SW 1271 (cell line): ENCODE measurements around the gene WSCD1.

ENCODE experiments used
- DNase-seq, 2 experiments: peaks; one replicate each; lab custom pipeline; 2025; lab: John Stamatoyannopoulos, UW

The WSCD1 gene

GRCh38 chr17:6108382-6108781 lies 38.2 kb downstream of the WSCD1 start:
- DNase-seq: no peak

GRCh38 chr17:6108987-6109386 lies 38.8 kb downstream of the WSCD1 start:
- DNase-seq: no peak

GRCh38 chr17:6109536-6109935 lies 39.4 kb downstream of the WSCD1 start:
- DNase-seq: no peak

- no peak for DNase-seq
These were observed 39.9 kb downstream of the WSCD1 start for GRCh38 chr17:6110088-6110487.

GRCh38 chr17:6110592-6110991 lies 40.4 kb downstream of the WSCD1 start:
- DNase-seq: no peak

GRCh38 chr17:6120351-6120750 lies 50.2 kb downstream of the WSCD1 start:
- DNase-seq: no peak

- DNase-seq: no peak
These were observed 54.7 kb downstream of the WSCD1 start for GRCh38 chr17:6124856-6125255.

GRCh38 chr17:6126768-6127167 lies 56.6 kb downstream of the WSCD1 start:
- no peak for DNase-seq

- no peak for DNase-seq
These were observed 64.5 kb downstream of the WSCD1 start for GRCh38 chr17:6134721-6135120.

GRCh38 chr17:6135236-6135635 lies 65.1 kb downstream of the WSCD1 start:
- DNase-seq: no peak

GRCh38 chr17:6135996-6136395 lies 65.8 kb downstream of the WSCD1 start:
- no peak for DNase-seq

GRCh38 chr17:6137716-6138502 lies 67.7 kb downstream of the WSCD1 start:
- no peak for DNase-seq

GRCh38 chr17:6138761-6139446 lies 68.7 kb downstream of the WSCD1 start:
- no peak for DNase-seq

- no peak for DNase-seq
These were observed 69.3 kb downstream of the WSCD1 start for GRCh38 chr17:6139447-6139832.

- no peak for DNase-seq
These were observed 70.0 kb downstream of the WSCD1 start for GRCh38 chr17:6140188-6140587.

- DNase-seq: no peak
These were observed 70.7 kb downstream of the WSCD1 start for GRCh38 chr17:6140728-6141330.

- DNase-seq: no peak
These were observed 72.5 kb downstream of the WSCD1 start for GRCh38 chr17:6142701-6143100.

- no peak for DNase-seq
These were observed 75.8 kb downstream of the WSCD1 start for GRCh38 chr17:6145946-6146345.

GRCh38 chr17:6147042-6147441 lies 76.9 kb downstream of the WSCD1 start:
- DNase-seq: no peak

GRCh38 chr17:6153375-6153774 lies 83.2 kb downstream of the WSCD1 start:
- no peak for DNase-seq

GRCh38 chr17:6157716-6158115 lies 87.5 kb downstream of the WSCD1 start:
- DNase-seq: no peak

GRCh38 chr17:6159541-6160231 lies 89.5 kb downstream of the WSCD1 start:
- DNase-seq: no peak

GRCh38 chr17:6160232-6160555 lies 90.0 kb downstream of the WSCD1 start:
- DNase-seq: no peak
